Erythroblast (primary cell): ENCODE results near the gene MAPK4.

Source experiments
- GATA1 ChIP-seq: IDR thresholded peaks from 2 replicates; pipeline ENCODE4 v1.6.1; 2011; ENCODE audit warnings: low read depth, mild to moderate bottlenecking, control low read depth, low read length, moderate library complexity
- POLR2A ChIP-seq: IDR thresholded peaks from 2 replicates; pipeline ENCODE4 v1.6.1; 2011; ENCODE audit warnings: mild to moderate bottlenecking, low read length

- no peak for TF ChIP-seq POLR2A
- no peak for TF ChIP-seq GATA1
These were observed 91.4 kb downstream of the MAPK4 start for GRCh38 chr18:50651334-50651733.
